ENCODE results near the gene STOX2. TPM values are rescaled to one million over a fixed set of nuclear protein-coding genes. Genes with fewer than 3 reads are reported as not detected.
"Not testable (repeated sequence)": the region's sequence is repeated elsewhere in the genome, so short reads cannot be mapped to it uniquely, and the experiment has no call there.

Gene STOX2
- total and polyA plus RNA-seq, 9 donors = 3.8 to 9.7 (median 6.6) TPM

DNA sequence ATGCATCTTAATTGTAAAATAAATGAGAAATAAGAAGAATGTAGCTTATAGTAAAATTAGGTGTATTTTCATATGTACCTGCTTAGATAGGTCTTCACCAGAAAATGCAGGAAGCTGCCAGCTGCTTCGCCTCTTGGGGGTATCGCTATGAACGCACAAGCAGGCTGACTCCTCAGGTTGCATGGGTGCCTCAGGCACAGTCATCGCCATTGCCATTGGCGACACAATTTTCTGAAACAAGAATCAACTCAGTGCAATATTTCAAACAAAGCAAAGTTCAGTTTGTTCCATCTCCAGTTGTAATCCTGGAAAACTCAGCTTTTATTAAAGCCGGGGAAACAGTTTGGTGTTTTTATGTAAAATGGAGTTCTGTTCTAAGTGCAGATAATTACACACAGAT lies 29.7 kb downstream of the STOX2 start:
- Histone ChIP-seq H3K4me1 (ENCODE audit: control insufficient read depth, insufficient read depth, low read length) (no peaks in the 10 kb centered on the region), H3K9me3 (replicated peaks; ENCODE audit: control insufficient read depth, low read depth, low read length) (no peaks in the 10 kb centered on the region), H3K27ac (ENCODE audit: low read length) (no peak overlapping the region), H3K27me3 (ENCODE audit: control insufficient read depth, insufficient read depth, low read length) (no peaks in the 10 kb centered on the region), H3K4me3 (ENCODE audit: low read length) (no peak overlapping the region), H3K36me3 (ENCODE audit: control insufficient read depth, insufficient read depth, low read length) (no peaks in the 10 kb centered on the region)
- DNase-seq = no peak
- 92% methylated on average over 5 of the region's 6 CpGs for WGBS (ENCODE audit: insufficient coverage)

DNA sequence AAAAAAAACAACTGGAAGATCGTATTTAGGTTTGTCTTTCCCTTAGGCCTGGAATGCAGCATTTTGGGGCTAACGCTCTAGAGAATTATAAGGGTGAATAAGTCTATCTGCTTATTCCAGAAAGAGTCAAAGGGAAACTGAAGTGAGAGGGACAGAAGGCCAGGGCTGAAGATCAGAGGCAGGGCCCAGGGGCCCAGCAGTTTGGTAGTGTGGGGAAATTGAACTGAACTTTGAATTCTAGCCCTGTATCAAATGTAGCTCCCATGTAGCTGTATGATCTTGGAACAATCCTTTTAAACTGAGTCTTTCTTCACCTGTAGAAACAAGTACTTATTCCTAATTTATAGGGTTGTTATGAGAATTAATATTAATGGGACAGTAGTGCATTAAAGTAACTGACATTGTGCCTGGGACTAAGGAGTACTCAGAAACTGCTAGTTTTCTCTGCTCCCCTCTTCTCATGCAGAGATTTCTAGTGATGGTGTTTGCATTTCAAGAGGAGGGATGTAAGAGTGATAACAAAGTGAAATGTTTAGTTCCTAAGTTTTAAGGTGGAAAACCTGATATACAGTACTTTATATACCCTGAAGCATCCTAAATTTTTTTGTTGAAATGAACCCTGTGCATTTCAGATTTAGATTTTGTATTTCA lies 30.4 kb downstream of the STOX2 start:
- no peak overlapping the region for H3K27ac ChIP-seq (ENCODE audit: low read length)
- H3K27me3 ChIP-seq (ENCODE audit: control insufficient read depth, insufficient read depth, low read length) = no peaks in the 10 kb centered on the region
- no peaks in the 10 kb centered on the region for H3K9me3 ChIP-seq (replicated peaks; ENCODE audit: control insufficient read depth, low read depth, low read length)
- no peak overlapping the region for H3K4me3 ChIP-seq (ENCODE audit: low read length)
- no peaks in the 10 kb centered on the region for H3K36me3 ChIP-seq (ENCODE audit: control insufficient read depth, insufficient read depth, low read length)
- WGBS (ENCODE audit: insufficient coverage) = 66% methylated on average over 2 of the region's 2 CpGs
- no peak for DNase-seq
- no peaks in the 10 kb centered on the region for H3K4me1 ChIP-seq (ENCODE audit: control insufficient read depth, insufficient read depth, low read length)

DNA sequence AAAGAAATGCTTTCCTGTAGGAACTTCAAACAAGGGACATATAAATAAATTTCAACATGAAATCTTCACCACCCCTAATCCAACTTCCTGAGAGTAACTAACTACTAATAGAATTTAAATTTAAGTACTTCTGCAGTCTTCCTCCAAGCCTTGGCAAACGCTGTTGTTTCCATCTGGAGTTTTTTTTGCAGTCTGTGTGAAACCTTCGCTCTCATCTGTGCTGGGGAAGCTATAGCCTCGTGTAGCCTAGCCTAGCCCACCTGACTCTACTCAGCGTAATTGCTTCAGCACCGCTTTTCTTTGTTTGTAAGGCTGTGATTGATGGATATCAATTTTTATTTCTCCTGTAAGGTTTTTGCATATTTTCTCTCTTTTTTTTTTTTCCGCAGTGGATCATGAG lies 30.9 kb downstream of the STOX2 start:
- H3K4me3 ChIP-seq (ENCODE audit: low read length) = no peak overlapping the region
- WGBS (ENCODE audit: insufficient coverage) = no CpG with 5 or more reads among the region's 6 CpGs
- H3K27me3 ChIP-seq (ENCODE audit: control insufficient read depth, insufficient read depth, low read length) = no peaks in the 10 kb centered on the region
- H3K4me1 ChIP-seq (ENCODE audit: control insufficient read depth, insufficient read depth, low read length) = no peaks in the 10 kb centered on the region
- H3K36me3 ChIP-seq (ENCODE audit: control insufficient read depth, insufficient read depth, low read length) = no peaks in the 10 kb centered on the region
- H3K9me3 ChIP-seq (replicated peaks; ENCODE audit: control insufficient read depth, low read depth, low read length) = no peaks in the 10 kb centered on the region
- no peak overlapping the region for H3K27ac ChIP-seq (ENCODE audit: low read length)
- peak; percentile 92 for DNase-seq

DNA sequence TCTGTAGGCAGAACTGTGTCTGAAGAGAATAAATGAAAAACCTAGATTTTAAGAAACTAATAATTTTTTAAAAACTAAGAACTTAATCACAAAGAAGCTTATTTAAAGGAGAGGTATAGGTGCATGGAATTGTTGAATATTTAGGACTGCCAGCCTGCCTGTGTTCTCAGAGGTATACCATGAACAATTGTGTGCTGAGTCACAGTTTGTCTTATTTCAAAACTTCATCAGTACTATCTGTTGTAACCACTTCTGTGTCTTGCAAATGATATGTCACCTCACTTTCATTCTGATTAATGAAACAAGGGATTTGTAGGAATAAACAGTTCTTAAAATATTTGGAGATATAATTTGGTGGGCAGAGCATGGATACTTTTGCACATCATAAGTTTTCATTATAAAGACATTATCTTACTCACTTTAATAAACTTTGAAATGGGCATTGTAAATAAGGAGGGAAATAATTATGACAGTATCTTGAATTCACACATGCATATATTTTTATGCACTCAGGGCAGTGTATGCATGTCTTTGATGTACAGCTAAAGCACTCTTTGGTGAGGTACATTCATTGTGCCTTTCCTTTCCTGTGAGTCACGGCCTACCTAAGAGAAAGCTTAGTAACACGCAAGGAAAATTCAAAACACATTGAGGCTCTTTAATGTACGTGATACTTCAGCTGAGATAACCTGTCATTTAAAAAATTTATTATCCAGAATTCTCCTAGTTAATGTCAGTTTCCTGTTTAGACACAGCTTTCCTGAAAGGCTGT lies 31.7 kb downstream of the STOX2 start:
- H3K4me1 ChIP-seq (ENCODE audit: control insufficient read depth, insufficient read depth, low read length) = no peaks in the 10 kb centered on the region
- no peak overlapping the region for H3K4me3 ChIP-seq (ENCODE audit: low read length)
- H3K27ac ChIP-seq (ENCODE audit: low read length) = no peak overlapping the region
- no peaks in the 10 kb centered on the region for H3K36me3 ChIP-seq (ENCODE audit: control insufficient read depth, insufficient read depth, low read length)
- no peaks in the 10 kb centered on the region for H3K9me3 ChIP-seq (replicated peaks; ENCODE audit: control insufficient read depth, low read depth, low read length)
- WGBS (ENCODE audit: insufficient coverage) = 100% methylated on average over 2 of the region's 3 CpGs
- no peaks in the 10 kb centered on the region for H3K27me3 ChIP-seq (ENCODE audit: control insufficient read depth, insufficient read depth, low read length)
- DNase-seq = no peak

DNA sequence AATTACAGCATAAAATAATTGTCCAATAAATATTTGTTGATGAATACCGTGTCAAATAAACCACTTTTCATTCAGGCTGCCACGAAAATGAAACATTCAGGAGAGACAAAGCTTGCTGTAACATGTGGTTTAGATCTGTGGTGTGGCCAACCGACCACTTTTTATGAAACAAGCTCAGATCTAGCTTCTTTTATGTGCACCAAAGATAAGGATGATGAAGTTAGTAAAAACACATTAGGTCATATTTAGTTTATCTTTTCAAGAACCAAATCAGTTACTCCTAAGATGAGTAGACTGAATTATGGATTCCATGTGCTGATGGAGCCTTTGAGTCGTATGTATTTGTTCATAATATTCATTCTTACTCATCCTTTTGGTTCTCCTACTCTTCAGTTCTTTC lies 35.8 kb downstream of the STOX2 start:
- no peaks in the 10 kb centered on the region for H3K36me3 ChIP-seq (ENCODE audit: control insufficient read depth, insufficient read depth, low read length)
- H3K27ac ChIP-seq (ENCODE audit: low read length) = no peak overlapping the region
- no peak for DNase-seq
- no peaks in the 10 kb centered on the region for H3K27me3 ChIP-seq (ENCODE audit: control insufficient read depth, insufficient read depth, low read length)
- WGBS (ENCODE audit: insufficient coverage) = no CpG with 5 or more reads among the region's 4 CpGs
- no peak overlapping the region for H3K4me3 ChIP-seq (ENCODE audit: low read length)
- H3K9me3 ChIP-seq (replicated peaks; ENCODE audit: control insufficient read depth, low read depth, low read length) = no peaks in the 10 kb centered on the region
- no peaks in the 10 kb centered on the region for H3K4me1 ChIP-seq (ENCODE audit: control insufficient read depth, insufficient read depth, low read length)

DNA sequence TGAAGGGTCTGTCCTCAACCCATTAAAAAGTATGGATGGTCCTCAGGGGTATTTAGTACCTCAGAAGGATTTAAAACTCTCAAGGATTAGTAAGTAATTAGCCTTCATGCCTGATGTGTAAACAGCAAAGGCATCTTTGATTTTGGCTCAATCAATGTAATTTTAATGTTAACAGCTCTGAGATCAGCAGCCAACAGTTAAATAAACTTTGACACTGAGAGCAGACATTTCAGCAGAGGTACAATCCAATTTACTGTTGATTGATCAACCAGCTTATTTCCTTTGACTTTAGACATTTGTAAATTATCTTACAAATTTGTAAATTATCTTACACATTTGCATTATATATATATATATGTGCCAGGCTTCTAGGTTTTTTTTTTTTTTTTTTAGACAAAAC lies 36.9 kb downstream of the STOX2 start:
- H3K27ac ChIP-seq (ENCODE audit: low read length) = no peak overlapping the region
- H3K27me3 ChIP-seq (ENCODE audit: control insufficient read depth, insufficient read depth, low read length) = no peaks in the 10 kb centered on the region
- H3K36me3 ChIP-seq (ENCODE audit: control insufficient read depth, insufficient read depth, low read length) = no peaks in the 10 kb centered on the region
- H3K4me1 ChIP-seq (ENCODE audit: control insufficient read depth, insufficient read depth, low read length) = no peaks in the 10 kb centered on the region
- DNase-seq = no peak
- no peaks in the 10 kb centered on the region for H3K9me3 ChIP-seq (replicated peaks; ENCODE audit: control insufficient read depth, low read depth, low read length)
- no peak overlapping the region for H3K4me3 ChIP-seq (ENCODE audit: low read length)

DNA sequence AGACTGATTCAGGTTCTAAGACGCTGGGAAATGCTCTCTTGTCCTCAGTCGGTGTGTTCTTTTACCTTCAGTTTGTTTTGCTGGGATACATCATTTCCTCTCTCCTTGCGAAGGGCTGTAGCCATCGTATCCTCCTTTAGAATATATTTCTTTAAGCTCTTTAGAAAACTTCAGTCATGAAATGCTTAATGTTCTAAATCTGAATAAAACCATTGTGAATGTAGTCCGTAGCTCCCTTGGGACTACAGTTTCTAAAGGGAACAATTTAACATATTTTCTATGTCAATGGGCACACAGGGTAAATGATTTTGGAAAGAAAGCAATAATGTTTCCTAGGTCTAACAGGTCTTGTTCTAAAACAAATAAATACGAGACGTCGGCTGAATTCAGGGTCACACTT lies 40.6 kb downstream of the STOX2 start:
- no peaks in the 10 kb centered on the region for H3K4me1 ChIP-seq (ENCODE audit: control insufficient read depth, insufficient read depth, low read length)
- H3K27me3 ChIP-seq (ENCODE audit: control insufficient read depth, insufficient read depth, low read length) = no peaks in the 10 kb centered on the region
- 72% methylated on average over 3 of the region's 8 CpGs for WGBS (ENCODE audit: insufficient coverage)

DNA sequence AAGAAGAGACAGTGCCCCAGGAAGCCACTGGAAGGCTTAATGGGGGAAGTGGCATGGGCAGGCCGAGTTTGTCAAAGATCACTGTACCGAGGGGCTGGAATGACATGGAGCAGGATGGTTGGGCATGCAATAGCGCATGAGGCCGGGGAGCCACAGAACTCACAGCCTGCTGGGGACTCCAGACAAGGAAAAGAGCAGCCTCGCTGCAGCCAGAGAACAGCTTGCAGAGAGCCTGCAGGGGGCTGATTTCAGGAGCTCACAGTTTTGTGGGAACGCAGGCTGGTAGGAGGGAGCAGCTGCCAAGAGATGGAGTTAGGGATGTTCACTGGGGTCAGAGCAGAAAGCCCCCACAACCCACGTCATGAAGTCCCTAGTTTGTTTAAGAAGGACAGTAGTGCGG lies 45.4 kb downstream of the STOX2 start:
- no peaks in the 10 kb centered on the region for H3K4me1 ChIP-seq (ENCODE audit: control insufficient read depth, insufficient read depth, low read length)
- H3K27me3 ChIP-seq (ENCODE audit: control insufficient read depth, insufficient read depth, low read length) = no peaks in the 10 kb centered on the region
- no peaks in the 10 kb centered on the region for H3K9me3 ChIP-seq (replicated peaks; ENCODE audit: control insufficient read depth, low read depth, low read length)
- 88% methylated on average over 6 of the region's 8 CpGs for WGBS (ENCODE audit: insufficient coverage)
- no peak overlapping the region for H3K27ac ChIP-seq (ENCODE audit: low read length)
- no peaks in the 10 kb centered on the region for H3K36me3 ChIP-seq (ENCODE audit: control insufficient read depth, insufficient read depth, low read length)
- no peak for DNase-seq
- H3K4me3 ChIP-seq (ENCODE audit: low read length) = no peak overlapping the region

More for the DNA sequence above, 40.6 kb downstream of the STOX2 start:
- Histone ChIP-seq H3K4me3 (ENCODE audit: low read length) (no peak overlapping the region), H3K27ac (ENCODE audit: low read length) (no peak overlapping the region), H3K36me3 (ENCODE audit: control insufficient read depth, insufficient read depth, low read length) (no peaks in the 10 kb centered on the region), H3K9me3 (replicated peaks; ENCODE audit: control insufficient read depth, low read depth, low read length) (no peaks in the 10 kb centered on the region)
- DNase-seq = no peak

DNA sequence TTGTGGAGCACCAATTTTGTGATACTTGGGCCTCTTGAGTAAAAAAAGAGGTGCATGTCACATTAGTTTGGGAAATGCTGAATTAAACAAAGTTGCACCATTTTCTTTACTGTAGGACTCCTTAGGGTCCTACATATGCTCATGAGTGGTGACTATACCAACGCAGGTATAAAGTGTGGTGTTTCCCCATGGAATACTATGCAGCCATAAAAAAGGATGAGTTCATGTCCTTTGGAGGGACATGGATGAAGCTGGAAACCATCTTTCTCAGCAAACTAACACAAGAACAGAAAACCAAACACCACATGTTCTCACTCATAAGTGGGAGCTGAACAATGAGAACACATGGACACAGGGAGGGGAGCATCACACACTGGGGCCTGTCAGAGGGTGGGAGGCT lies 47.5 kb downstream of the STOX2 start:
- H3K27ac ChIP-seq (ENCODE audit: low read length); H3K27me3 ChIP-seq (ENCODE audit: control insufficient read depth, insufficient read depth, low read length); DNase-seq; H3K4me3 ChIP-seq (ENCODE audit: low read length); H3K4me1 ChIP-seq (ENCODE audit: control insufficient read depth, insufficient read depth, low read length); H3K9me3 ChIP-seq (replicated peaks; ENCODE audit: control insufficient read depth, low read depth, low read length); H3K36me3 ChIP-seq (ENCODE audit: control insufficient read depth, insufficient read depth, low read length): not testable (repeated sequence)
- no CpG with 5 or more reads among the region's 1 CpG for WGBS (ENCODE audit: insufficient coverage)

DNA sequence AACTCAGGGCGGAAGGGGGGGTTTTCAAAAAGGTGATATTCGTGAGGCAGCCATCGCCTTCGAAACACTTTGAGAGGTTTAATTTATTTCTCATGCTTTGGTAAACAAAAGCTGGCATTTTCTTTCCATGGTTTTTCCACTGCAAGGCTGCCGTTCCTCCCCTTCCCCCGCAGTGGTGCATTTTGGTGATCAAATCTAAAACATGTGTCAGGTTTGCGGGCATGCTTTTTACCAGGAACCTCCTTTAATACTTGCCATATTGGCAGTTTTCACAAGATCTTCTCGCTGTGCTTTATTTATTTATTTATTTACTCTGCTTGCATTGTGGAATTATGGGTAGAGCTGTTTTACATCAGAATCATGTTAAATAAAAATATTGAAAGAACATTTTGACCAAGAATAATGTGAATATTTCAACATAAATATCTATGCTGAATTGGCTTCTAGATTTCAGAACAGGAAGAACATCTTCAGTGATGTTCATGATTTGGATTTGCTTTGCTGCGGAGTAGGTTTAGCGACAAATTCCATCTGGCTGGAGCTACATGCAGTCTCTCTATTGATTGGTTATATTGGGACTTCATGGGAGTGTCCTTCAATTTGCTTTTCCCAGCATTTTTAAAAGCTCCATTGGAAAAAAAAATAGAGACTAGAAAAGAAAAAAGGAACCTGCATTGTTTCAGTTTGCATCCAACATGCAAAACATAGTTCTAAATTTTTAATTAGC lies 54.4 kb downstream of the STOX2 start:
- Histone ChIP-seq H3K9me3 (replicated peaks; ENCODE audit: control insufficient read depth, low read depth, low read length) (no peaks in the 10 kb centered on the region), H3K36me3 (ENCODE audit: control insufficient read depth, insufficient read depth, low read length) (no peaks in the 10 kb centered on the region), H3K27me3 (ENCODE audit: control insufficient read depth, insufficient read depth, low read length) (no peaks in the 10 kb centered on the region), H3K4me1 (ENCODE audit: control insufficient read depth, insufficient read depth, low read length) (peaks cover 13% of the 10 kb centered on the region), H3K4me3 (ENCODE audit: low read length) (peak overlapping the region; percentile 18), H3K27ac (ENCODE audit: low read length) (peak overlapping the region; percentile 32)
- peak; percentile 73 for DNase-seq
- whole genome bisulfite sequencing (ENCODE audit: insufficient coverage) = 26% methylated on average over 7 of the region's 10 CpGs
